HepG2 (cell line): ENCODE data around the gene COX15. TPM values are rescaled to one million over a fixed set of nuclear protein-coding genes. Genes with fewer than 3 reads are reported as not detected.

Experiments
- DPF2 ChIP-seq: sonication (generic); formaldehyde crosslinking; IDR thresholded peaks from 2 replicates; pipeline ENCODE4 v1.4.0; 2020; ENCODE audit warnings: mild to moderate bottlenecking, low read depth, missing genetic modification reagents, borderline replicate concordance
- HHEX ChIP-seq: IDR thresholded peaks from 2 replicates; pipeline ENCODE4 v1.6.1; 2016; ENCODE audit warnings: control low read depth
- HOXA3 ChIP-seq: sonication (generic); formaldehyde crosslinking; IDR thresholded peaks from 2 replicates; pipeline ENCODE4 v1.5.0; 2020; ENCODE audit warnings: missing genetic modification reagents
- MAFK ChIP-seq, 2 experiments: IDR thresholded peaks in 1 of 2; conservative IDR thresholded peaks in 1 of 2; 2 replicates each; pipeline ENCODE4 v1.6.1; 2011; ENCODE audit warnings: improper control_type of control experiment in 2 of 2, low read length in 2 of 2
- MYPOP ChIP-seq: sonication (generic); formaldehyde crosslinking; IDR thresholded peaks from 2 replicates; pipeline ENCODE4 v1.8.1; 2023; ENCODE audit warnings: mild to moderate bottlenecking, moderate library complexity, missing genetic modification reagents
- NR2C2 ChIP-seq: sonication (generic); formaldehyde crosslinking; IDR thresholded peaks from 2 replicates; pipeline ENCODE4 v1.4.0; 2020; ENCODE audit warnings: missing genetic modification reagents, mild to moderate bottlenecking, moderate library complexity, borderline replicate concordance
- PBX3 ChIP-seq: sonication (generic); formaldehyde crosslinking; IDR thresholded peaks from 2 replicates; pipeline ENCODE4 v1.8.1; 2023; ENCODE audit warnings: missing genetic modification reagents, inconsistent platforms, borderline replicate concordance
- PITX1 ChIP-seq: sonication (generic); formaldehyde crosslinking; IDR thresholded peaks from 2 replicates; pipeline ENCODE4 v1.5.1; 2020; ENCODE audit warnings: mild to moderate bottlenecking, missing genetic modification reagents
- REST ChIP-seq, 2 experiments: IDR thresholded peaks; 2 replicates each; pipeline ENCODE4 v1.6.1; 2011 to 2012; ENCODE audit warnings: low read length in 2 of 2, borderline replicate concordance in 1 of 2, low read depth in 1 of 2, mild to moderate bottlenecking in 1 of 2, moderate library complexity in 1 of 2
- STAT5B ChIP-seq: sonication (generic); formaldehyde crosslinking; IDR thresholded peaks from 2 replicates; pipeline ENCODE4 v1.4.0; 2020; ENCODE audit warnings: missing genetic modification reagents
- TCF7 ChIP-seq: sonication (generic); IDR thresholded peaks from 2 replicates; pipeline ENCODE4 v1.6.1; 2016; ENCODE audit warnings: antibody characterized with exemption, low read depth
- YY1 ChIP-seq: IDR thresholded peaks from 2 replicates; pipeline ENCODE4 v1.6.1; 2011; ENCODE audit warnings: low read length, low read depth, moderate library complexity, mild to moderate bottlenecking; ENCODE audit not compliant: insufficient read depth, insufficient replicate concordance
- ZNF10 ChIP-seq: sonication (generic); formaldehyde crosslinking; IDR thresholded peaks from 2 replicates; pipeline ENCODE4 v1.4.0; 2020; ENCODE audit warnings: mild to moderate bottlenecking, low read depth, missing genetic modification reagents, borderline replicate concordance
- ZNF160 ChIP-seq: sonication (generic); formaldehyde crosslinking; IDR thresholded peaks from 2 replicates; pipeline ENCODE4 v1.8.0; 2022; ENCODE audit warnings: mild to moderate bottlenecking, inconsistent platforms, missing genetic modification reagents
- ZNF317 ChIP-seq: sonication (generic); formaldehyde crosslinking; IDR thresholded peaks from 2 replicates; pipeline ENCODE4 v1.5.0; 2020; ENCODE audit warnings: mild to moderate bottlenecking, missing genetic modification reagents
- ZNF547 ChIP-seq: sonication (generic); formaldehyde crosslinking; IDR thresholded peaks from 2 replicates; pipeline ENCODE4 v1.5.1; 2020; ENCODE audit warnings: mild to moderate bottlenecking, missing genetic modification reagents
- ZNF878 ChIP-seq: sonication (generic); formaldehyde crosslinking; IDR thresholded peaks from 2 replicates; pipeline ENCODE4 v1.8.1; 2023; ENCODE audit warnings: mild to moderate bottlenecking, missing genetic modification reagents, moderate library complexity
- ZSCAN22 ChIP-seq: sonication (generic); formaldehyde crosslinking; IDR thresholded peaks from 2 replicates; pipeline ENCODE4 v1.4.0; 2020; ENCODE audit warnings: mild to moderate bottlenecking, missing genetic modification reagents
- polyA plus RNA-seq, 8 experiments: library from polyadenylated mRNA; depleted of rRNA in 3 of 8; stranded (reverse) in 7 of 8; unstranded in 1 of 8; fragments of >200 nt; fragmentation: Illumina TruSeq in 4 of 8; extraction: Trizol in 4 of 8; gene quantifications; 2 replicates each; pipeline versions ENCODE4 v1.2.1 to v1.2.3, GENCODE V29; 2011 to 2016; ENCODE audit warnings: low read depth in 4 of 8, missing spikeins in 1 of 8, mixed read lengths in 1 of 8; ENCODE audit not compliant: insufficient read depth in 1 of 8
- total RNA-seq, 5 experiments: library from RNA; depleted of rRNA; stranded (reverse); fragments of >200 nt; fragmentation: Illumina TruSeq; extraction: Trizol; gene quantifications; 2 replicates each; pipeline ENCODE4 v1.2.3, GENCODE V29; 2016; ENCODE audit warnings: low read depth in 1 of 5
- TF ChIP-seq, protein P1 (sequence below): sonication (generic); formaldehyde crosslinking; IDR thresholded peaks from 2 replicates; pipeline ENCODE4 v1.4.0; 2020; ENCODE audit warnings: missing genetic modification reagents, mild to moderate bottlenecking, borderline replicate concordance

COX15 gene
- total and polyA plus RNA-seq, 2 of the 13 experiments (the other 11 are each of a cell fraction or from before 2014, with no cell fraction given), result 19.2 to 44.7 TPM

GRCh38 chr10:99732033-99732842 is at the start of gene COX15, which contains the start of gene CUTC (continued):
- TF ChIP-seq REST (IDR thresholded peaks at IDR 0.05; ENCODE audit: borderline replicate concordance in 1 of 2, low read depth in 1 of 2, low read length in 2 of 2) (no peak), ZNF160 (CRISPR knock-in tag) (peak; percentile 61), MAFK (conservative IDR thresholded peaks at IDR 0.05 in 1 of 2, IDR thresholded peaks at IDR 0.05 in 1 of 2; ENCODE audit: low read length in 2 of 2) (no peak), ZSCAN22 (no peak), NR2C2 (CRISPR knock-in tag) (peak; percentile 99), DPF2 (CRISPR knock-in tag) (no peak), TCF7 (no peak), ZNF878 (CRISPR knock-in tag) (peak; percentile 81), MYPOP (CRISPR knock-in tag) (peak; percentile 71; the same call in 1 of the 2 replicates), STAT5B (no peak), ZNF317 (CRISPR knock-in tag) (no peak; the same call in 1 of the 2 replicates), HOXA3 (CRISPR knock-in tag) (peak; percentile 18; the same call in 1 of the 2 replicates), HHEX (no peak), PITX1 (CRISPR knock-in tag) (no peak), PBX3 (CRISPR knock-in tag) (0 out of 2 replicates have a peak, but pooled peaks have one; percentile 47), ZNF10 (no peak), YY1 (peak; percentile 56), ZNF547 (CRISPR knock-in tag) (peak; percentile 58)
- TF ChIP-seq, protein P1, sequence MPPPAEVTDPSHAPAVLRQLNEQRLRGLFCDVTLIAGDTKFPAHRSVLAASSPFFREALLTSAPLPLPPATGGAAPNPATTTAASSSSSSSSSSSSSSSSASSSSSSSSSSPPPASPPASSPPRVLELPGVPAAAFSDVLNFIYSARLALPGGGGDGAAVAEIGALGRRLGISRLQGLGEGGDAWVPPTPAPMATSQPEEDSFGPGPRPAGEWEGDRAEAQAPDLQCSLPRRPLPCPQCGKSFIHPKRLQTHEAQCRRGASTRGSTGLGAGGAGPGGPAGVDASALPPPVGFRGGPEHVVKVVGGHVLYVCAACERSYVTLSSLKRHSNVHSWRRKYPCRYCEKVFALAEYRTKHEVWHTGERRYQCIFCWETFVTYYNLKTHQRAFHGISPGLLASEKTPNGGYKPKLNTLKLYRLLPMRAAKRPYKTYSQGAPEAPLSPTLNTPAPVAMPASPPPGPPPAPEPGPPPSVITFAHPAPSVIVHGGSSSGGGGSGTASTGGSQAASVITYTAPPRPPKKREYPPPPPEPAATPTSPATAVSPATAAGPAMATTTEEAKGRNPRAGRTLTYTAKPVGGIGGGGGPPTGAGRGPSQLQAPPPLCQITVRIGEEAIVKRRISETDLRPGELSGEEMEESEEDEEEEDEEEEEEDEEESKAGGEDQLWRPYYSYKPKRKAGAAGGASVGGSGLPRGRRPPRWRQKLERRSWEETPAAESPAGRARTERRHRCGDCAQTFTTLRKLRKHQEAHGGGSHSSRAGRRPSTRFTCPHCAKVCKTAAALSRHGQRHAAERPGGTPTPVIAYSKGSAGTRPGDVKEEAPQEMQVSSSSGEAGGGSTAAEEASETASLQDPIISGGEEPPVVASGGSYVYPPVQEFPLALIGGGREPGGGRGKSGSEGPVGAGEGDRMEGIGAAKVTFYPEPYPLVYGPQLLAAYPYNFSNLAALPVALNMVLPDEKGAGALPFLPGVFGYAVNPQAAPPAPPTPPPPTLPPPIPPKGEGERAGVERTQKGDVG, result no peak
